Hindlimb muscle (tissue), 1 donor: Measurements from ENCODE around the gene GGA2. TPM values are rescaled to one million over a fixed set of nuclear protein-coding genes. Genes with fewer than 3 reads are reported as not detected.
"Not testable (repeated sequence)": the region's sequence is repeated elsewhere in the genome, so short reads cannot be mapped to it uniquely, and the experiment has no call there.

Experiments used
- DNase-seq: peaks from one replicate; pipeline ENCODE4 v3.0.0-alpha.2; 2013
- polyA plus RNA-seq: library from polyadenylated mRNA; unstranded; fragments of 120-200 nt; gene quantifications from one replicate; pipeline ENCODE4 v1.2.1, GENCODE V29; 2013; ENCODE audit not compliant: insufficient read length

The GGA2 gene
- polyA plus RNA-seq: 111 TPM

DNA sequence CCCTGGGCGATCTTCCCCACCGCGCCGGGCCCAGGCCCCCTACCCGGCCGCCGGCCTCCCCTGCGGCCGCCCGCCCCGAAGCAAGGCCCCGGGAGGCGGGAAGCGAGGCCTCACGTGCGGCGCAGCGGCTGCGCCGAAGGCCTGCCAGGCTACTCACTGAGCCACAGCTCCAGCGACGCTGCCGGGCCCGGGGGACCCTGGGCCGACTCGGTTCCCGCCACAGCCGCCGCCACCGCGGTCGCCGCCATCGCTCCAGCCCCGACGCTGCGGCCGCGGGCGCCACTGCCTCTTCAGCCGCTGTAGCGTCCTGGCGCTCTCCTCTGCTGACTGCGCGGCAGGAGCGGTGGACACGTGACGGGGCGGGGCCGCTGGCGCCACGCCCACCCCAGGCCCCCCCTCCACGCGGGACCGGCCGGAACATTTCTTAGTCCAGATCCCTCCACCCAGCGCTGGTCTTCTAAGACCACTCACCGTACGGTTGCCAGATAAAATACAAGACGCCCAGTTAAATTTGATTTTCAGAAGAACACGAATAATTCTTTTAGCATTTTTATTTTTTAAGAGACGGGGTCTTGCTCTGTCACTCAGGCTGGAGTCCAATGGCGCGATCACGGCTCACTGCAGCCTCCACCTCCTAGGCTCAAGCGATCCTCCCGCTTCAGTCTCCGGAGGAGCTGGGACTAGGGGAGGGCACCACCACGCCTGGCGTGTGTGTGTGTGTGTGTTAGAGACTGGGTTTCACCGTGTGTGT, at the start of gene GGA2:
GGA2 (minus strand) TSS at position 331 of the 751 bp plus-strand sequence; CDS start at position 248, 83 bp downstream.
- peak; percentile 89 for DNase-seq

- peak; percentile 34 for DNase-seq
These were observed 47.7 kb upstream of the GGA2 start for GRCh38 chr16:23557779-23558702.

DNA sequence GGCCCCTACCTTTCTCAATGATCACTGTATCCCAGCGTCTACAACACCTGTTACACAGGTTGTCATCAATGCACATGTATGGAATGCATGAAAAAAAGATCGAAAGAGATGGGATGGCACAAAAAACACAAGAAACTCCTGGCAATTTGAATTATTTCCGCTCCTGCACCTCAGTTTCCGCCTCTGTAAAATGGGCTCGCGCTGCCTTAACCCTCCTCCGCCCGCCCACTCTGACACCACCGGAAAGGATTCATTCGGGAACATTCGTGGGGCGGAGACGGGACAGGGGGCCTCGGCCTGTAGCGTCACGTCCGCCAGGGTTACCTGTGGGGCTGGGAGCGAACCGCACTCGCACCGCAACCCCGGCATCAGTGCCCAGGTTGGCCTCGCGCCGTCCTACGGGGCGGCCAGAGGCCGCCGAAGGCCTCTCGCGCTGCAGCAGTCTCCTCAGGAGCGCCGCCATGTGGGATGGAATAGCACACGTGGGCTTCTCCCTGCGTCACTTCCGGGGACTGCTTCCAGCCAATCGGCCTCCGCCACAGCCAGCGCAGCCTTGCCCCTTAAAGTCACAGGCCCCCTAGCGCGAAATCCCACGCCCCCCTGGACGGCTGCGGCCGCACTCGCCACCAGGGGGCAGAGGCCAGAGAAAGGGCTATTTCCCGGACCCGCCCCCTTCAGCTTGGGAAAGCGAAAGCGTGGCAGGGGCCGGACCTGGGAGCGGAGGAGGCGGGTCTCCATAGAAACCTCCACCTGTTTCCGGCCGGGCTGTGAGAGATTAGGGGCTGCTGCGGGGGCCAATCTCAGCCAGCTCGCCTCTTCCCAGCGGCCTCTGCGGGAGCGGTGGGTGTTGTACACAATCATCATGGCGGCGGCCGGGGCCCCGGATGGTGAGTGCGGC, 46.8 kb upstream of the GGA2 start, which contains the start of the genes EARS2 and UBFD1:
EARS2 (minus strand) TSS at position 470 of the 898 bp plus-strand sequence; CDS start at position 463, 7 bp downstream.
UBFD1 (plus strand) TSS at position 847 of the 898 bp plus-strand sequence; CDS start at position 863, 16 bp downstream.
- DNase-seq: peak; percentile 97

GRCh38 chr16:23554536-23554935, 44.2 kb upstream of the GGA2 start:
- DNase-seq: no peak

- DNase-seq: no peak
These were observed 41.9 kb upstream of the GGA2 start for GRCh38 chr16:23552161-23552560.

DNA sequence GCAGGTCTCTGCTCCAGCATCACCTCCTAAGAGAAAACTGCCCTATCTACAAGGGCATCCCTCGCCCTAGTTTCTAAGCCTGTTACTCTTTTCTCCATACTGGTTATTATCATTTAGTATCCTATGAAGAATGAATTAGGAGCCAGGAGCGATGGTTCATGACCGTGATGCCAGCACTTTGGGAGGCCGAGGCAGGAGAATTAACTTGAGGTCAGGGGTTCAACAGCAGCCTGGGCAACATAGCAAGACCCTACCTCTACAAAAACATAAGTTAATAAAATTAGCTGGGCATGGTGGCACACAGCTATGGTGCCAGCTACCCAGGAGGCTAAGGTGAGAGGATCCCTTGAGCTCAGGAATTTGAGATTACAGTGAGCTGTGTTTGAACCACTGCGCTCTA, 39.6 kb upstream of the GGA2 start:
- DNase-seq: no peak

- DNase-seq: no peak
These were observed 34.1 kb upstream of the GGA2 start for GRCh38 chr16:23544436-23544835.

DNA sequence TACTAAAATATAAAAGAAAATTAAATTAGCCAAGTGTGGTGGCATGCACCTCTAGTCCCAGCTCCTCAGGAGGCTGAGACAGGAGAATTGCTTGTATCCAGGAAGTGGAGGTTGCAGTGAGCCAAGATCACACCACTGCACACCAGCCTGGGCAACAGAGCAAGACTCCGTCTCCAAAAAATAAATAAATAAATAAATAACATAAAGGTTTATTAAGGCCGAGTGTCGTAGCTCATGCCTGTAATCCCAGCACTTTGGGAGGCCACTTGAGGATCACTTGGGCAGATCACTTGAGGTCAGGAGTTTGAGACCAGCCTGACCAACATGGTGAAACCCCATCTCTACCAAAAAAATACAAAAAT, 30.5 kb upstream of the GGA2 start:
- DNase-seq: not testable (repeated sequence)

DNA sequence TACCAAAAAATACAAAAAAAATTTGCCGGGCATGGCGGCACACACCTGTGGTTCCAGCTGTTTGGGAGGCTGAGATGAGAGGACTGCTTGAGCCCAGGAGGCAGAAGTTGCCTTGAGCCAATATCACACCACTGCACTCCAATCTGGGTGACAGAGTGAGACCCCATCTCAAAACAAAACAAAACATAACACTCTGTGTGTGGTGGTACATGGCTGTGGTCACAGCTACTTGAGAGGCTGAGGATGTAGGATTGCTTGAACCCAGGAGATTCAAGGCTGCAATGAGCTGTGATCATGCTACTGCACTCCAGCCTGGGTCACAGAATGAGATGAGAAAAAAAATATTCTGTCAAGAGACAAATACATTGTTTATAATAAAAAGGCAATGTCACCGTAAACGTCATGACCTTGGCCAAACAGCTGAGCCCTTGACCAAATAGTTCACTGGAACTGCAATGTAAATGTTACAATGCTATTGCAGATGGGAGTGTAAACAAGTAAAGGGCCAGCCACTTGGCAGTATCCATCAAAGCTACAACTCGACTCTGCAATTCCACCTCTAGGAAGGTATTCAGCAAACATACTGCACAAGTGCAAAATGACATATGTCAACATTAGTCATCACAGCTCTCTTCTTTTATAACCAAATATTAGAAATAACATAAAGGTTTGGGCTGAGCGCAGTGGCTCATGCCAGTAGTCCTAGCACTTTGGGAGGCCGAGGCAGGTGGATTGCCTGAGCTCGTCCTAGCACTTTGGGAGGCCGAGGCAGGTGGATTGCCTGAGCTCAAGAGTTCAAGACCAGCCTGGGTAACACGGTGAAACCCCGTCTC, 29.9 kb upstream of the GGA2 start:
- no peak for DNase-seq

DNA sequence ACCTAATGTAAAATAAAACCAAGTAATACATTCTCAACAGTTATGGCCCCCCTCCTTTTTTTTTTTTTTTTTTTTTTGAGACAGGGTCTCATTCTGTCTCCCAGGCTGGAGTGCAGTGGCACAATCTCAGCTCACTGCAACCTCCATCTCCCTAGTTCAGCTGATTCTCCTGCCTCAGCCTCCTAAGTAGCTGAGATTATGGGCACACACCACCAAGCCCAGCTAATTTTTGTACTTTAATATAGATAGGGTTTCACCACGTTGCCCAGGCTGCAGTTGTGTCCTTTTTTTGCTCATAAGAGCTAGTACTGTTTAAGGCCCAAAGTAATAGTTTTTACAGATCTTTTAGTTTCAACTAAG, 28.6 kb upstream of the GGA2 start:
- no peak for DNase-seq

- no peak for DNase-seq
These were observed 27.1 kb upstream of the GGA2 start for GRCh38 chr16:23537390-23537789.

- DNase-seq: no peak
These were observed 25.6 kb upstream of the GGA2 start for GRCh38 chr16:23535901-23536300.

DNA sequence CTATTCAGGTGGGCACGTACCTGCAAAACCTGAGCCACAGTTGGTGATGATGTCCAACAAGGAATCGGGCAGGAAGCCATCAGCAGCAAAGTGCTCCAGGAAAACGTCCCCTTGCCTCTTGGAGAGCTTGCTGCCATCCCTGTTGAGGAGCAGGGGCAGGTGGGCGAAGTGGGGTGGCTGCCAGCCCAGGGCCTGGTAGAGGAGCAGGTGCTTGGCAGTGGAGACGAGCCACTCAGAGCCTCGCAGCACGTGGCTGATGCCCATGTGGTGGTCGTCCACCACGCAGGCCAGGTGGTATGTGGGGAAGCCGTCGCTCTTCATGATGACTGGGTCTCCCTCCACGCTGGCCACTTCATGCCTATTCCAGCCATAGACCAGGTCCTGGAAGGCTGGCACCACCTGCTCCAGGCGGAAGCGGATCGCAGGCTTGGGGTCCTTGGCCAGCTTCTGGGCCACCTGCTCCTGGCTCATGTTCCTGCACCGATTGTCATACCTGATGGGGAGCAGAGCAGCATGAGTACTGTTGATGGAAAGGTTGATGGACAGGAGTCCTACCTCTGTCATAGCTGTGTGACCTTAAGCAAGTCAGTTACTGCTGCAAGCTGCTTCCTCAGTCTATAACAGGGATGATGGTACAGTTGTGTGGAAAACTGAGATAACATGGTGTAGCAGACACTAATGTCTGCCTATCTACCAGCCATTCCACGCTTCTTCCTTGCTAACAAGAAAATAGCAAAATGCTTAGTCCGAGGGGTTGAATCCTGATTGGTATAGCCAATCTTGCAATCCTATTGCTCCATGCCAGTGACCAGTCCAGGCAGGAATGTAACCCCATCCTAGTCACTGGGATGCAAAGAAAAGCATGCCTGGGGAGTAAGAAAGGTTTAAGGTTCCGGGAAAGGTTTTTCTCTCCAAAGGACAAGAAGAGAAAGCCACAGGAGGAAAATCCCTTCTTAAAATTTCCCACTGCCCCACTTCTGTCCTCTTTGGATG, 24.9 kb upstream of the GGA2 start:
- DNase-seq: no peak

GRCh38 chr16:23532448-23532847, 22.2 kb upstream of the GGA2 start:
- DNase-seq: no peak

DNA sequence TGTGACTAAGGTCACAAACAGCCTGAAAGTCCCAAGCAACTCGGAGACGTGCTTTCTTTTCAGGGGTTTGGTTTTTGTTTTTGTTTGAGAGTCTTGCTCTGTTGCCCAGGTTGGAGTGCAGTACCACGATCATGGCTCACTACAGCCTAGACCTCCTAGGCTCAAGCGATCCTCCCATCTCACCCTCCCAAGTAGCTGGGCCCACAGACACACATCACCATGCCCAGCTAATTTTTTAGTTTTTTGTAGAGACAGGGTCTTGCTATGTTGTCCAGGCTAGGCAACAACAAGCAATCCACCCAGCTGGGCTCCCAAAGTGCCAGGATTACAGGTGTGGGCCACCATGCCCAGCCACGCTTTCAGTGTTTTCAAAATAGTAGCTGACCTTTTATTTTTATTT, 19.8 kb upstream of the GGA2 start:
- no peak for DNase-seq

- DNase-seq: no peak
These were observed 18.5 kb upstream of the GGA2 start for GRCh38 chr16:23528644-23529310.

DNA sequence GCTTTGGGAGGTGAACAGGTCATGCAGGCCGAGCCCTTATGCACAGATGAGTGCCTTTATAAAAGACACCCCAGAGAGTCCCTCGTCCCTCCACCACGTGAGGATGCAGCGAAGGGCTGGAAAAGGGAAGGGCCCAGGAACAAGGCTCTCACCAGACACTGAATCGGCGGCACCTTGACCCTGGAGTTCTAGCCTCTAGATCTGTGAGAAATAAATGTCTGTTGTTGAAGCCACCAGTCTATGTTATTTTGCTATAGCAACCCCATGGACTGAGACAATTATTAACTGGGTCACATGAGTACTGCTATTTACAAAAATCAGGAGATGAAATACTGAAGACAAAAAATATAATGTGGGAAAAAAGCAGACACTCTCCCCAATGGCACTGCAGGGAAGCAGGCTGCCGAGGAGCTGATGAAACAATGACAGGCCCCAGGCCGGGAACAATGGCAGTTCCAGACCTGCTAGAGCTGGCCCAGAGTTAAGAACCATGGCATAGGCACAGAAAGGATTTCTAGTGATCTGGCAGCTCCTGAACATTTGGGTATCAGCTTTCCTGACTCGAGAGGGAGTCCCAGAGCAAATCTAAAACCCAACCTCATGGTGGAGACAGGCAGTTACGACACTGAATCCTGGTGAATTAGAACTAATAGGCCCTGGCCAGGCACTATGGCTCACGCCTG, 17.8 kb upstream of the GGA2 start:
- DNase-seq: no peak

GRCh38 chr16:23524886-23525285, 14.6 kb upstream of the GGA2 start:
- DNase-seq: no peak

- no peak for DNase-seq
These were observed 13.6 kb upstream of the GGA2 start for GRCh38 chr16:23523876-23524385.
